Measurements from ENCODE around the gene SRSF2.
"Not testable (repeated sequence)": the region's sequence is repeated elsewhere in the genome, so short reads cannot be mapped to it uniquely, and the experiment has no call there.

The SRSF2 gene

DNA sequence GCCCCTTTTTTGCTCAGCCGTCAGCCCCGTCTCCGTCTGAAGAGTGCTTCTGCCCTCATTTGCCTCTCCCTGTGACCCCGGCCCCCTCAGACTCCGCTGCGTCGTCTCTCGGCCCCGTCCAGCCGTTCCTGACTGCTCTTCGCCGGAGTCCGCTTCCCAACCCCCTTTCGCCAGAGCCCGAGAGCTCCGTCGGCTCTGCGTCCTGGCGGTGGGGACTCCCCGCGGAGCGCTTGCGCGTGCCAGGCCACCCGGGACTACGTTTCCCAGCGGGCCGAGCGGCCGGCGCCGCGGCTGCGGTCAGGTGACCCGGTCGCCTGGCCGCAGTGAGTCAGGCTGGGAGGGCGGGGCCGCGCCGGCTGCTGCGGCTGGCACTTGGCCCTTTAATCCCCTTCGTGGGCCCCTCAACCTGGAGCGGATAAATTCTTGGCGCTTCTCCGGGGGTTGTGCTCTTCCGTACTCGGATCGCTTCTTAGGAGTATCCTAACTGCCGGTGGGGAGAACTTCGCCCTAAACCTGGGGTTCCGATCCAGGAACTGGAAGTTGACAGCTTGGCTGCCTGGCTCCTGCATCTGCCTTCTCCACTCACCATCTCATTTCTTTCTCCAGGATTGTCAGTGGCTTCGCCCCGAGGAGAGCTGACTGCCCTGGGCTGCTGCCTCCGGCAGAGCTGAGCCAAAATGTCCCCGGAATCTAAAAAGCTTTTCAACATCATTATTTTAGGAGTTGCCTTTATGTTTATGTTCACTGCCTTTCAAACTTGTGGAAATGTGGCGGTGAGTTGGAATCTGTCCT is 741 bp upstream of the SRSF2 start, which contains the start of gene MFSD11:
Gene MFSD11 (plus strand): TSS at position 444 of the 792 bp plus-strand sequence. CDS start 234 bp downstream, at position 678.
- peak; percentile 95 for DNase-seq

DNA sequence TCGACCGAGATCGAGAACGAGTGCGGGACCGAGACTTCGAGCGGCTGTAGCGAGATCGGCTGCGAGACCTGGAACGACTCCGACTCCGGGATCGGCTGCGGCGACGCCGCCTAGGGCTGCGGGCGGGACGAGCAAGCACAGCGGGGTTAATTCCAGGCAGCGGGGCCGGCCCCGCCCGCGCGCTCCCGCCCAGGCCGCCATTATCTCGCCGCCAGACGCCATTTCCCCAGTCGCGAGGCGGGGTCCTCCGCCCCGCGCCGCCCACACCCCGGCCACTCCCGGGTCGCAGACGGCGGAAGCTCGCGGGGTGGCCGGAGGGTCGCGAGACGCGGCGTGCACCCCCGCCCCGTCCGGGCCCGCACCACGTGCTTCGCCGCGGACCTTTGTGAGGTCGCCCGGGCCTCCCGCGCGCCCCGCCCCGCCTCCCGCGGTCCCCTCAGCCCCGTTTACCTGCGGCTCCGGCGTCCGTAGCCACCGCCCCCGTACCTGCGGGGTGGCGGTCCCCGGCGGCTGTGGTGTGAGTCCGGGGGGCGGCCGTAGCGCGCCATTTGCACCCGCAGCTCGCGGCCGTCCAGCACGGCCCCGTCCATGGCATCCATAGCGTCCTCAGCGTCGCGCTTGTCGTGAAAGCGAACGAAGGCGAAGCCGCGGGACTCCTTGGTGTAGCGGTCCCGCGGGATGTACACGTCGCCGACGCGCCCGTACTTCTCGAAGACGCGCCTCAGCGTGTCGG is 616 bp downstream of the SRSF2 start:
- peak; percentile 57 for DNase-seq

DNA sequence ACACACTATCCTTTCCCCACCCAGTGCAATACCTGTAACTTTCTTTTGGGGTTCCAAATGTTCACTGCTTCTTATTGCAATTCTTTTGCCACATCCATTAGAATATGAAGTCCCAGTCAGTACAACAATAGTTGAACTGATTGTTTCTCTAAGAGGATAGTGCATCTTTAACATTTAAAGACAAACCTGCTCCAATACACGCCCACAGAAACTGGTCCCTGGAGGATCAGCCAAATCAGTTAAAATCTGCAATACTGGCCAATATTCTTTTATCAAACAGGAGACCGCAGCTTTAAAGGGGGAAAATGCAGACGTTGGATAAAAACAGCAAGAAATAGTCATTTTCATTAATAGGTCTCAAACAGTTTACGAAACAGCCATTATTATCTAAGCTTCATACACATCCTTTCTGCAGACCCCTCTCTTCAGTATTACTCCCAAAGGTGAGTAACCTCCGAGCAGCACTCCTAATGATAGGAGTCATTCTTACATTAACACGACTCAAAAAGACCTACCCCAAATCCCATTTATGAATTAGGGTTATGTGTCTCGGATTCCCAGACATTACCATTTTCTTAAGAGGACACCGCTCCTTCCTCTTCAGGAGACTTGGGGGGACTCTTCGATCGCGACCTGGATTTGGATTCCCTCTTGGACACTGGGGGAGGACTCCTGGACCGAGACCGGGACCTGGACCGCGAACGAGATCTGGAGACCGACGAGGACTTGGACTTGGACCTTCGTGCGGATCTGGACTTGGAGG is 1.4 kb downstream of the SRSF2 start:
- no peak for DNase-seq

DNA sequence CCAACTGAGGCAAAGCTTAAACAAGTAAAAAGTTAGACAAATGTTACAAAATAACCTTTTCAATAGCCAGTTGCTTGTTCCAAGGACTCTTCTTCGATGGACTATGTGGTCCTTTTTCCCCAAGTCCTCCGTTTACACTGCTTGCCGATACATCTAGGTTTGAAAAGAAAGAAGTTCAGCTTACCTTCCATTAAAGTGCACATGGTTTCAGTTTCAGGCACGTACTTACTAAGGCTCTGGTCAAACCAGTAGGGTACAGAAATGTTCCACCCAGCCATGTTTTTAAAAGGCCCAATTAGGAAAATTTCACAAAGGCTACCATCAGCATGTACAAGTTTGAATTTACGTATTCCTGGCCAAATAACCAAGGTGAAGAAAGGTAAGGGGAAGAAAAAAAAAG is 2.1 kb downstream of the SRSF2 start:
- DNase-seq = no peak

DNA sequence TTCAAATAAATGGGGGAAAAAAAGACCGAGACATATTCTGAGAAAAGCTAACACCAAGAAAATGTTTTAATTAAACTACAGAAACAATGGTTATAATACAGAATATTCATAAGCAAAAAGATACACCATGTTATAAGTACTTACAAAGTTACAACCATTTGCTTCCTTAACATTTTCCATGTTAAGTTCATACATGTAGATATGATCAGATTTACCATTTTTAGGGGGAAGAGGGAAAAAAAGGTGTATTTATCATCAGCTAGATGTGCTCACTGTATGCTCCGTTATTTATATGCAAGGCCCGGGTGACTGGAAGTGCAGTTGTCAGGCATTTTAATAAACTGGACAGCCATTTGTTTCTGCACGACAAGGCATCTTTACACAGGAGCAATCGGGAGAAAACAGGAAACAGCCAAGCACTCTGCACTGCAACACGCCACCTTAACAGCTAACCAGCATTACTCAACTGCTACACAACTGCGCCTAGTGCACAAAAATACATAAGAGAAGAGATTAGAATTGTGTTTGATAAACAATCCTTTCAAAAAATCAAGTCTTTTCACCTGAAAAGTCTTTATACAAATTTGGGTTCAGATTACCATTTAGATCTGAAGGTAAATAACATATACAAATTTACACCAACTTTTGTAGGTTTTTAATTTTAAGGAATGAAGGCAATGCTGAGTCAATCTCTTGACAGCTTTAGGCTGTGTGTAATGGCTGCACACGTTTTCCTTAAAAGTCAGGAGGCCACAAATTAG is 2.9 kb downstream of the SRSF2 start:
- no peak for DNase-seq

DNA sequence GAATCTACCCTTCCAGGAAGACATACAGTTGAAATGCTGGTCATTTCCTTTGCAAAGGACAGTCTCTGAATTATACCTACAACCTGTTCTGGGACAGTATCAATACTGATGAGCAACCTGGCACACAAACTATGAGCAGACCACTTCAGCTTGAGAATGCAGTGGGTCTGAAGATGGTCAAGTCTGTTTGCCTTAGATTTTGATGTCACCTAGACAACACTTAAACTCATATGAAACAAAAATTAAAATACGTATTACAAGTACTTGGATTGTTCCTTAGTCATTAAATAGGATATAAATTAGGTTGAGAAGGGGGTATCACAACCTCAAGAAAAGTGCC is 3.5 kb downstream of the SRSF2 start:
- no peak for DNase-seq

DNA sequence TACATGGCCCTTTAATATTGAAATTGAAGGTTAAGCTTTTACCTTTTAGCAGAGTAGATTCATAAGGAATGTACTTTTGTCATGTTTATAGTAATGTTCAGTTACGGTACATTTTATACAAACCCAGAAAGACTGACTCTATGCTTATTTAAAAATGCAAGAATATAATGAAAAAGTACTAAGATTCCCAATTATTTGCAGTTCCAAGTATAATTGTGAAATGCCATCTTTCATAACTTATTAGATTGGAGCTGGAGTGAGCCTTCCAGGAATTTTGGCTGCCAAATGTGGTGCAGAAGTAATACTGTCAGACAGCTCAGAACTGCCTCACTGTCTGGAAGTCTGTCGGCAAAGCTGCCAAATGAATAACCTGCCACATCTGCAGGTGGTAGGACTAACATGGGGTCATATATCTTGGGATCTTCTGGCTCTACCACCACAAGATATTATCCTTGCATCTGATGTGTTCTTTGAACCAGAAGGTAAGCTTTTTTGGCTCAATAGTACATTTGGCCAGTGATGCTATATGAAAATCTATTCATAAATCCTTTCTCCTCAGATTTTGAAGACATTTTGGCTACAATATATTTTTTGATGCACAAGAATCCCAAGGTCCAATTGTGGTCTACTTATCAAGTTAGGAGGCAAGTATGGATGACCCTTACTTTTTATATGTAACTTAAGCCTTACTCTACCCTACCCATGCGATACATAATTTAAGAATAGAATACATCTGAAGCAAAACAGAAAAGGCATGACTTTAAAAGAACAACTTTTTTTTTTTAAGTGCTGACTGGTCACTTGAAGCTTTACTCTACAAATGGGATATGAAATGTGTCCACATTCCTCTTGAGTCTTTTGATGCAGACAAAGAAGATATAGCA is 4.2 kb downstream of the SRSF2 start:
- no peak for DNase-seq

DNA sequence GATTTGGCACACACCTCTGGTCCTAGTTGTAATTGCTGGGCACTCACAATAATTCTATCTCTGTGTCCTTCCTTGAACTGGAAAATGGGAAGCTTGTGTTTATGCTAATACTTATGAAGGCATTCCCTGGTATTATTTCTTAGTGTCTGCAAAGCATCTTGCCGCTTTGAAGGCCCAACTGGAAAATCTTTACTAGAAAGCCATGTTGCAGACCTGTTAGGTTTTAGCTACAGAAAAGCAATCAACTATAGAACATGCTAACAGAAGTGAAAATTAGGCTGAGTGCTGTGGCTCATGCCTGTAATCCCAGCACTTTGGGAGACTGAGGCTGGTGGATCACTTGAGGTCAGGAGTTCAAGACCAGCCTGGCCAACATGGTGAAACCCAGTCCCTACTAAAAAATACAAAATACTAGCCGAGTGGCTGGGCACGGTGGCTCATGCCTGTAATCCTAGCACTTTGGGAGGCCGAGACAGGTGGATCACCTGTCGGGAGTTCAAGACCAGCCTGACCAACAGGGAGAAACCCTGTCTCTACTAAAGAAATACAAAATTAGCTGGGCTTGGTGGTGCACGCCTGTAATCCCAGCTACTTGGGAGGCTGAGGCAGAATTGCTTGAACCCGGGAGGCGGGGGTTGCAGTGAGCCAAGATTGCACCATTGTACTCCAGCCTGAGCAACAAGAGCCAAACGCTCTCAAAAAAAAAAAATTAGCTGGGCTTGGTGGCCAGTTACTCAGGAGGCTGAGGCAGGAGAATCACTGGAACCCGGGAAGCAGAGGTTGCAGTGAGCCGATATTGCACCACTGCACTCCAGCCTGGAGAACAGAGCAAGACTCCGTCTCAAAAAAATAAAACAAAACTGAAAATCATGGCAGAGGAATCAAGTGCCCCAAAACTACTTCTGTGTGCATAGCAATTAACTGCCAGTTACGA is 5.1 kb downstream of the SRSF2 start:
- not testable (repeated sequence) for DNase-seq

DNA sequence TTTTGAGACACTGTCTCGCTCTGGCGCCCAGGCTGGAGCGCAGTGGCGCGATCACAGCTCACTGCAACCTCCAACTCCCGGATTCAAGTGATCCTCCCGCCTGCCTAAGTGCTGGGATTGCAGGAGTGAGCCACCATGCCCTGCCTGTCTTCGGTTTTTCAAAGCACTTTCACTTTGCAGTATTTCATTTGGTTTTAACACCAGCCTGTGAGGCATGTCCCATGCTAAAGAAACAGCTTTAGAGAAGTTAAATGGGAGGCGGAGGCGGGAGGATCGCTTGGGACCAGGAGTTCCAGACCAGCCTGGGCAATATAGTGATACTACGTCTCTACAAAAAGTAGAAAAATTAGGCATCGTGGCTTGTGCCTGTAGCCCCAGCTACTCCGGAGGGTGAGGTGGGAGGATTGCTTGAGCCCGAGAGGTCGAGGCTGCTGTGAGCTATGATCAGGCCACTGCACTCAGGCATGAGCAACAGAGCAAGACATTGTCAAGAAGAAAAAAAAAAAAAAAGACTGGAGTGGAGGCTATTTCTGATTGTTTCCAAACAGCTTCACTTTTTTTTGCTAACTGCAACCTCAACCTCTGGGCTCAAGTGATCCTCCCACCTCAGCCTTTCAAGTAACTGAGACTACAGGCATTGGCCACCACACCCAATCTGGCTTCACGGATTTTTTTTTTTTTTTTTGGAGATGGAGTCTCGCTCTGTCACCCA is 9.2 kb downstream of the SRSF2 start:
- no peak for DNase-seq

DNA sequence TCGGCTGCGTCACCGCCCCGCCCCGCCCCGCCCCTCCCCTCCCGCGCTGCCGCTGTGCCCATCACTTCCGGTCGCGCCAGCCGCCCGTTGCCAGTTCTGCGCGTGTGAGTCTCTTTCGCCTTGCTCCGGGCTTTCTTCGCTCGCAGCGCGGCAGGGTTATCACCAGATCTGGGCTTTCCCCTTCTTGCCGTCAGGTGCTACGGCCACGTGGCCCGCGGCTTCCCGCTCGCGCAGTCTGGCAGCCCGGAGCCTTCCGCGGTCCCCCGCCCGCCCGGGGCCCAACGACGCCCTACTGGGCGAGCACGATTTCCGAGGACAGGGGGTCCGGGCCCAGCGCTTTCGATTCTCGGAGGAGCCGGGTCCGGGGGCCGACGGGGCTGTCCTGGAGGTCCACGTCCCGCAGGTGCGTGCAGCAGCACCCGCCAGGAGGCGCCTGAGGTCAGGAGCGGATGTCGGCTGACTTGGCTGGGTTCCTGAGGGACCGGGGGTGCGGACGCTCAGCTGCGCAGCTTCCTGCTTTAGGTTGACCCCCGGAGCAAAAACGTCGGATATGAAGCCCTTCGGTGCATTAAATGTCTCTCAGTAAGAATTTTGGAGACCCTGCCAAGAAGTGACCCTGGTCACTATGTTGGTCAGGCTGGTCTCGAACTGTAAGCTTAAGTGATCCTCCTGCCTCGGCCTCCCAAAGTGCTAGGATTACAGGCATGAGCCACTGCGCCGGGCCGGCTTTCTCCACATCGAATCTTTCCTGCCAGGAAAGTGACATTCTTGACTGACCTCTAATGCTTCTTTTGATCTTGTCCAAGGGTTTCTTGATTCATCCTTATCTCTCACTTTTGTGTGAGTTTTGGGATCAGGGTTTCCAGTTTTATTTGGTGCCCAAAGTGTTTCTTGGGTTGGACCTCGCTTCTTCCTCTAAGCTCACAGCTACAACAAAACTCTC is 10.1 kb downstream of the SRSF2 start, which contains the start of gene METTL23:
Gene METTL23 (plus strand): TSS at position 64 of the 943 bp plus-strand sequence. CDS start 2,872 bp downstream, outside the sequence.
- peak; percentile 69 for DNase-seq

DNA sequence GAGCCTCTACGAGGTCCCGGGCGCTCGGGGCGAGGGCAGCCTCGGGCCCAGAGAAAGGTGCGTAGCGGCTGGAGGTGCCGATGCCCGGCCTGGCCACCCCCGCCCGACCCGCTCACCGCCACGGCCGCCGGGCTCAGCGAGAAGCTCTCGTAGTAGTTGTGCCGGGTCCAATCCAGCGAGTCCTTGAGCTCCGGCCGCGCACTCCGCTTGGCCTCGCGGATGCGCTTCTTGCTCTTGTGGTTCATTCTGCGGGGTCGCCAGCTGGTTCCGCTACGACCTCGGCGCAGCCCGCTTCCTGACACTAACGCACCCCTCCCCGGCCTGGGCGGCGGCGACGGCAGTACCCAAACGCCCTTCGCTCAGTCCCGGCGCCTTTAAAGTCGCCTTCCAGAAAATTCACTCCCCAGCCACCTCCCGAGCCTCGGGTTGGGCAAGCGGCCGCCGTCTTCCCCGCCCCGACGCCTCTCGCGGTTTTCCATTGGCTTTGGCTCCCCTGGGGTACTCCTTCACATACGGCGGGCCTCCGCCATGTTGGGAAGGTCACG is 10.8 kb downstream of the SRSF2 start, which contains the start of gene JMJD6:
Gene JMJD6 (minus strand): TSS at position 376 of the 545 bp plus-strand sequence. CDS start 131 bp downstream, at position 245.
- peak; percentile 97 for DNase-seq

DNA sequence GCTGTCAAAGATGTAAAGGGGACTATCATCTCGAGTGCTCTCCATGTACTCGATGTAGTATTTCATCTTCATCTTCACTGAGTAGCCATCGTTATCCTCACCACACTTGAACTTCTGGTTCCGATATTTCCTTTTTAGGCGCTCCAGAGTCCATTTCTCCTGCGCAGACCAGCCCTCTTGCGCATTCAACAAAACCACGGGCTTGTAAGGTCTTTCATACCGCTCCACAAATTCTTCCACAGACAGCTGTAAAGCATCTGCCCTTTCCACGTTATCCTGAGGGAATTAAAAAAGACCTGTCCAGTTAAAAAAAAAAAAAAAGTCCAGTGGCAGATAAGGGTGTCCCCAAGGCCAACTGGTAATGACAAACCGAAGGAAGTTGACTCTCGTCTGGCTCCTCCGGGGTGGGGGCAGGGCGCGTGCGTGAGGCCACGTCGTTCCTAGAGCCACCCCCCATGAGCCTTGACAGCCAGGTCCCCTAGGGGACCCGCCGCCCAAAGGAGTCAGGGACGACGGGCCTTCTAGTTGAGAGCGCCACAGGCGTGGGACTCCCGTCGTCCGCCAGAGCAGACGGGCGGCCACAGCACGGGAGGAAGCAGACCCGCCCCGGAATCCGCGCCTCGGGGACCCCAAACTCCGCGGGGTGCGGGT is 11.4 kb downstream of the SRSF2 start:
- peak; percentile 34 for DNase-seq

DNA sequence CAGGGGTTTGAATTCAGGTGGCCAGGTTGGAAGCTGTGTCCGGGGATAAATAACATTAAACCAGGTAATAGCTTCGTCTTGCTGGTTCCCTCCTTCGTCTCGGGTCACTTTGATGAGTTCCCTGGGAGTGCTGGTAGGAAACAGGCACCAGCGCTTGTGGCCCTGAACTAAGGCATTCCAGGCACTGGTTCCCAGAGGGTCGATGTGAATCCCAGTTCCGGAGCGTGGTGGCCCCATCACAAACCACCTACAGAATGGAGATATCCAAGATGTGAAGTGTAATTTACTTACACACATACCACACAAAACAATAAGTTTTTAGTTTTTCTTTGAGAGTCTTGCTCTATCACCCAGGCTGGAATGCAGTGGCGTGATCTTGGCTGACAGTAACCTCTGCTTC is 13.3 kb downstream of the SRSF2 start:
- no peak for DNase-seq

DNA sequence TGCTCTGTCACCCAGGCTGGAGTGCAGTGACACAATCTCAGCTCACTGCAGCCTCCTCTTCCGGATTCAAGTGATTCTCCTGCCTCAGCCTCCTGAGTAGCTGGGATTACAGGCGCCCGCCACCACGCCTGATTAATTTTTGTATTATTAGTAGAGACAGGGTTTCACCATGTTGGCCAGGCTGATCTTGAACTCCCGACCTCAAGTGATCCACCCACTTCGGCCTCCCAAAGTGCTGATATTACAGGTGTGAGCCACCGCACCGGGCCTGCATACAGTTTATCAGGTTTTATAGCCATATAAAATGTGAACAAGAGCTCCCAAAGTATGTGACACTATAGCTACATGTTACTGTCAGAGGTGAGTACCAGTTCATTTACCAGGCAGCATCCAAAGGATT is 14.2 kb downstream of the SRSF2 start:
- not testable (repeated sequence) for DNase-seq

DNA sequence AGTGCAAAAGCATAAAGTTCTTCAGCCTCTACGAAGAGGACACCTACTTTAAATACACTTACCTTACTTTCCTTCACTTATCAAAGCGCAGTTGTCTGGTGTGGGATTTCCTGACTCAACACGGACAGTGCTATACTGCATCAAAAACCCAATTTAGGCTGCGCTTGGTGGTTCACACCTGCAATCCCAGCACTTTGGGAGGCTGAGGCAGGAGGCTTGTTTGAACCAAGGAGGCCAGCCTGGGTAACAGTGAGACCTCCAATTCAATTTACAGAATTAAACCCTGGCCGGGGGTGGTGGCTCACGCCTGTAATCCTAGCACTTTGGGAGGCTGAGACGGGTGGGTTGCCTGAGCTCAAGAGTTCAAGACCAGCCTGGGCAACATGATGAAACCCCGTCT is 14.9 kb downstream of the SRSF2 start:
- no peak for DNase-seq

DNA sequence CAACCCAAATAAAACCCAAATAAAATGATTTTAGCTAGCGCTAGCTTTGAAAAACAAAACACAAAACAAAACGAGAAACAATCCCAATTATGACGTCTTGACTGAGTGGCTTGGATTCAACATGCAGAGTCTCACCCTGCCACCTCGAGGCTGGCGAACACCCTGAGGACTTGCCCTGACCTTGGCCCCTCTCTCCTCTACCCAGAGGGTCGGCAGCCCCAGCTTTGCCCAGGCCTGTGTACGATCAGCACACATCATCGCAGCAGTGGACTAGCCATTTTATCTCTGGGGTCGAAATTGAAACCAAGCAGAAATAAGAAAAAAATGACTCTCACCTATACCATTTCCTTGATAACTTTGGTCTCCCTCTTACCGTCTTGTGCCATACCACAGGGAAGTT is 15.7 kb downstream of the SRSF2 start:
- no peak for DNase-seq

DNA sequence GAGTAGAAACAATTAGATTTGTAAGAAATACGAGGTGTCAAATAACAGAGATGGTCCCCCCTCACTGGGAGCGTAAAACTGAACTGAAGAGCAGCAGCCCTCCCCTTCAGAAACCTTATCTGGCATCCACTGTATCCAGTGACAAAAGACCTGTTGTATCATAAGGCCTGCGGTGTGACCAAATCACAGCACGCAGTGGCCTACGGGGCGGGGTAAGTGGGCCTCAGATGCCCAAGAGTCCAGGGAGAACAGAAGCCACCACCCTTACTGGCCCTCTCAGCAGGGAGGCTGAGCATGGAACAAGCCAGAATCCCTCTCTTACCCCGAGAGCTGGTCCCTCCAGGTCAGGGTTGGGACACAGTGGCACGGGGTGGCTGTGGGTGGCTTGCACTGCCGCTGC is 16.2 kb downstream of the SRSF2 start:
- no peak for DNase-seq

DNA sequence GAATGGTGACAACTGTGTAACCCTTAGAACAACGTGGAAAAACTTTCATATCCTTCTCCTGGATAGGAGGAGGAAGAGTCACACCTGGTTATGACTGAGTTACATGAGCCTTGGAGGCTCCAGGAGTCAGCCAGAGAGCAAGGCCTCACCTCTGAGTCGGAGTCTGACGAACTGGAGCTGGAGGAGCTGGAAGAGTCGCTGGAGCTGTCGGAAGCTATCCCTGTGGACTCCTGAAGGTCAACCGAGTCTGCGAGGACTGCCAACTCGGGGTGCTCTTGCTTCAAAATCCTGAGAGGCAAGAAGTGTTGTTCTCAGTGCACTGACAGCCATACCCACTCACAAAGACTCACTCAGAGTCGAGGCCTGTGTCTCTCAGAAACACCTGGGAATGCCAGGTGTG is 16.9 kb downstream of the SRSF2 start:
- no peak for DNase-seq

All from NCI-H1092 treated with DMSO at 0.1 percent for 48 hours (cell line).